Keratinocyte (primary cell): ENCODE data around the gene WLS. TPM values are rescaled to one million over a fixed set of nuclear protein-coding genes. Genes with fewer than 3 reads are reported as not detected.

Experiments
- DNase-seq: peaks from one replicate; pipeline ENCODE4 v3.0.0-alpha.2; 2011; ENCODE audit warnings: low read depth, missing footprints, low spot score
- FAIRE-seq: peaks from 2 replicates; lab custom pipeline; 2011; peaks lifted over from hg19 to GRCh38; lab: Jason Lieb, UNC
- H2AFZ ChIP-seq: 2 replicates; pipeline ENCODE4 v1.6.0; 2012; ENCODE audit warnings: low read length, control low read depth, inconsistent platforms; ENCODE audit not compliant: control insufficient read depth
- H3K27ac ChIP-seq: 2 replicates; pipeline ENCODE4 v1.5.1; 2011; ENCODE audit warnings: low read length; ENCODE audit not compliant: control insufficient read depth, insufficient read depth
- H3K27me3 ChIP-seq: 3 replicates; pipeline ENCODE4 v1.6.0; 2011; ENCODE audit warnings: low read length; ENCODE audit not compliant: control insufficient read depth, insufficient read depth; ENCODE audit errors: extremely low read depth
- H3K36me3 ChIP-seq, 2 experiments: 2 replicates in 1 of 2; 3 replicates in 1 of 2; pipeline ENCODE4 v1.5.1; 2011; ENCODE audit warnings: low read length in 2 of 2, mild to moderate bottlenecking in 1 of 2; ENCODE audit not compliant: control insufficient read depth in 2 of 2, insufficient read depth in 2 of 2; ENCODE audit errors: extremely low read depth in 1 of 2
- H3K4me1 ChIP-seq: 3 replicates; pipeline ENCODE4 v1.5.1; 2011; ENCODE audit warnings: low read length; ENCODE audit not compliant: control insufficient read depth, insufficient read depth; ENCODE audit errors: extremely low read depth
- H3K4me2 ChIP-seq: 3 replicates; pipeline ENCODE4 v1.6.0; 2011; ENCODE audit warnings: low read depth, low read length; ENCODE audit not compliant: control insufficient read depth, insufficient read depth; ENCODE audit errors: extremely low read depth
- H3K4me3 ChIP-seq, 3 experiments: fragments of 200-600 bp in 1 of 3; sonication (generic) in 1 of 3; 2 replicates in 2 of 3; 3 replicates in 1 of 3; pipeline ENCODE4 v1.5.1; 2011 to 2016; ENCODE audit warnings: low read length in 3 of 3, mild to moderate bottlenecking in 3 of 3, control low read depth in 2 of 3, inconsistent platforms in 1 of 3, low read depth in 1 of 3, mixed read lengths in 1 of 3, mixed run types in 1 of 3, moderate library complexity in 1 of 3; ENCODE audit not compliant: control insufficient read depth in 2 of 3, insufficient read depth in 2 of 3; ENCODE audit errors: extremely low read depth in 1 of 3
- H3K79me2 ChIP-seq: 2 replicates; pipeline ENCODE4 v1.6.0; 2012; ENCODE audit warnings: low read length; ENCODE audit not compliant: control insufficient read depth, insufficient read depth
- H3K9ac ChIP-seq: 3 replicates; pipeline ENCODE4 v1.6.0; 2011; ENCODE audit warnings: low read length; ENCODE audit not compliant: control insufficient read depth, insufficient read depth; ENCODE audit errors: extremely low read depth
- H3K9me1 ChIP-seq: 3 replicates; pipeline ENCODE4 v1.6.0; 2011; ENCODE audit warnings: low read length; ENCODE audit not compliant: control insufficient read depth, insufficient read depth; ENCODE audit errors: extremely low read depth
- H3K9me3 ChIP-seq: 2 replicates; pipeline ENCODE4 v1.5.1; 2012; ENCODE audit warnings: low read depth, low read length; ENCODE audit not compliant: control insufficient read depth
- H4K20me1 ChIP-seq: 3 replicates; pipeline ENCODE4 v1.6.0; 2011; ENCODE audit warnings: low read length; ENCODE audit not compliant: control insufficient read depth, insufficient read depth; ENCODE audit errors: extremely low read depth
- CTCF ChIP-seq, 3 experiments: IDR thresholded peaks in 1 of 3; conservative IDR thresholded peaks in 1 of 3; optimal IDR thresholded peaks in 1 of 3; 2 replicates in 2 of 3; 3 replicates in 1 of 3; pipeline versions ENCODE3 to v1.5.1; 2011; ENCODE audit warnings: low read length in 3 of 3, mild to moderate bottlenecking in 3 of 3, moderate library complexity in 2 of 3, control low read depth in 1 of 3, inconsistent platforms in 1 of 3; ENCODE audit not compliant: insufficient read depth in 2 of 3; ENCODE audit errors: extremely low read depth in 1 of 3
- EZH2 ChIP-seq: IDR thresholded peaks from one replicate; pipeline ENCODE4 v1.6.1; 2012; ENCODE audit warnings: inconsistent platforms, mild to moderate bottlenecking, low read length, moderate library complexity
- dilution Hi-C: fragments of 300-500 bp; cut with MboI; formaldehyde crosslinking; loops from one replicate; pipeline ENCODE4 v1.7.0; 2020; ENCODE audit warnings: low sequenced_read_pairs; ENCODE audit not compliant: extremely low pct_ligation_motif_present
- polyA plus RNA-seq, 5 experiments: library from polyadenylated mRNA; depleted of rRNA in 3 of 5; stranded (reverse) in 3 of 5; stranded (forward) in 1 of 5; unstranded in 1 of 5; fragments of >200 nt; gene quantifications; 1 replicate in 1 of 5; 2 replicates in 3 of 5; 3 replicates in 1 of 5; pipeline versions ENCODE4 v1.2.1 to v1.2.3, GENCODE V29; 2011 to 2012; ENCODE audit warnings: missing spikeins in 2 of 5, low read depth in 1 of 5, low replicate concordance in 1 of 5

WLS gene
- polyA plus RNA-seq, 1 donor (not counting 4 experiments of a cell fraction or from before 2014, with no cell fraction given): 92.4 TPM

GRCh38 chr1:68221980-68222373, 10.3 kb downstream of the WLS start:
- Histone ChIP-seq H3K27me3 (no peaks in the 10 kb centered on the region), H4K20me1 (no peaks in the 10 kb centered on the region), H3K36me3 (peaks cover 0 to 2% of the 10 kb centered on the region in 2 experiments), H3K9ac (peak overlapping the region; percentile 33), H3K27ac (peak overlapping the region; percentile 74), H3K4me3 (peak overlapping the region in 2 of 3 experiments; percentile 52 to 60), H2AFZ (no peak overlapping the region), H3K9me3 (no peaks in the 10 kb centered on the region), H3K79me2 (peaks cover 52% of the 10 kb centered on the region), H3K4me1 (peaks cover 63% of the 10 kb centered on the region), H3K4me2 (peak overlapping the region; percentile 92), H3K9me1 (no peaks in the 10 kb centered on the region)
- DNase-seq (no peak), FAIRE-seq (peak; percentile 74)
- dilution Hi-C loops: no loop called here
- TF ChIP-seq CTCF (optimal IDR thresholded peaks at IDR 0.05 in 1 of 3, IDR thresholded peaks at IDR 0.05 in 1 of 3, conservative IDR thresholded peaks at IDR 0.05 in 1 of 3; ENCODE audit: extremely low read depth in 1 of 3, insufficient read depth in 2 of 3, low read length in 3 of 3) (no peak), EZH2 (no peak)

GRCh38 chr1:68221001-68221979, 11.0 kb downstream of the WLS start:
- peak overlapping the region; percentile 74 for H3K27ac ChIP-seq
- H3K27me3 ChIP-seq: no peaks in the 10 kb centered on the region
- no peak for TF ChIP-seq EZH2
- no peak for TF ChIP-seq CTCF (optimal IDR thresholded peaks at IDR 0.05 in 1 of 3, IDR thresholded peaks at IDR 0.05 in 1 of 3, conservative IDR thresholded peaks at IDR 0.05 in 1 of 3; ENCODE audit: extremely low read depth in 1 of 3, insufficient read depth in 2 of 3, low read length in 3 of 3)
- peaks cover 56% of the 10 kb centered on the region for H3K4me1 ChIP-seq
- H3K79me2 ChIP-seq: peaks cover 55% of the 10 kb centered on the region
- dilution Hi-C loops: no loop called here
- peak overlapping the region; percentile 92 for H3K4me2 ChIP-seq
- H3K36me3 ChIP-seq: peaks cover 0 to 2% of the 10 kb centered on the region in 2 experiments
- no peaks in the 10 kb centered on the region for H3K9me3 ChIP-seq
- no peaks in the 10 kb centered on the region for H3K9me1 ChIP-seq
- H4K20me1 ChIP-seq: no peaks in the 10 kb centered on the region
- no peak for DNase-seq
- no peak overlapping the region for H2AFZ ChIP-seq
- peak; percentile 83 for FAIRE-seq
- peak overlapping the region; percentile 5 to 60 (median 52) for H3K4me3 ChIP-seq
- peak overlapping the region; percentile 33 for H3K9ac ChIP-seq
